Measurements from ENCODE around the gene CACNA2D3. TPM values are rescaled to one million over a fixed set of nuclear protein-coding genes. Genes with fewer than 3 reads are reported as not detected.

CACNA2D3 gene
- total and polyA plus RNA-seq, 2 donors from 2014 or later, result 5.7 to 11.2 TPM

DNA sequence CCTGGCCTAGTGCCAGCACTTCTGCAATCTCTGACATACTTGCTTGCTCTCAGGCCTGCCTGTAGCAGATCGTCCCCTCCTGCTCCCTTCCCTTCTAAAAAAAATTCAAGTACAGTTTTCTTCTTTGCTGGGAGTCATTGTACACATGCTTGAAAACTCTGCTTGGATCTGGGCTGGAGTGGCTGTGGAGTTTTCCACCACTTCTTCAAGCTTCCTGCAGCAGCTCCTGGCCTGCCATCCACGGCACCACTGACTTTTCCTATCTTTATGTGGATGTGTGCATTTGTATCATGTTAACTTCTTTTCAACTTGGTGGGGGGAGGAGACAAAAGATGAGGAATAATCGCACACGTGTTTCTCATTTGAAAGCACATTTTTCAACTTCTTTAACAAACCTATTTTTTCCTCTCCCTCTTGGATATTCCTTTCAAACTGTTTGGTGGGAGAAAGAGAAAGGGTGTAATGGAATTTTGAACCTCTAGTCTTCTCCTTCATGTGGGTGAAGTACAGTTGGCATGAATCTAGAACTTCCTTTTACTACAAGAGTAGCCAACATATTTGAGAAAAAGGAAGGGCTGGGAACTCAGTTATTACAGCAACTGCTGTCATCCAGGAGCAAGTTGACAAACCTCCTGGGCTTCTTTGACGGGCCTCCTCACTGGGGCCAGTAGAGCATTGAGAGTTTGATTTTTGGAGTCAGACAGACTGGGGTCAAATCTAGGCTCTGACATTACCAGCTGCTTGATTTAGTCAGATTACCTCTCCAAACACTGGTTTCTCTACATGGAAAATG is 866.7 kb downstream of the CACNA2D3 start:
- intact Hi-C loops (cut with DNase I), result no loop called here
- H3K9ac ChIP-seq (ENCODE audit: low read length in 3 of 3), result no peak overlapping the region
- H3K36me3 ChIP-seq (ENCODE audit: control insufficient read depth in 2 of 3, insufficient read depth in 3 of 3, low read length in 3 of 3), result no peaks in the 10 kb centered on the region
- no peak overlapping the region for H3K4me3 ChIP-seq (ENCODE audit: low read length in 3 of 3)
- no peaks in the 10 kb centered on the region for H3K9me3 ChIP-seq (ENCODE audit: control insufficient read depth in 2 of 3, insufficient read depth in 1 of 3, low read length in 3 of 3)
- no peak overlapping the region for H3K27ac ChIP-seq (ENCODE audit: low read depth in 2 of 2, low read length in 2 of 2)
- DNase-seq (peak in 2 of 5 donors; percentile 34 to 80), FAIRE-seq (no peak)
- TF ChIP-seq CTCF (IDR thresholded peaks at IDR 0.05; ENCODE audit: borderline replicate concordance, extremely low read depth, insufficient read depth), result no peak
- H3K4me1 ChIP-seq (ENCODE audit: control insufficient read depth in 2 of 3, insufficient read depth in 2 of 3, low read depth in 1 of 3, low read length in 3 of 3), result no peaks in the 10 kb centered on the region
- H3K27me3 ChIP-seq (ENCODE audit: control insufficient read depth, insufficient read depth, low read length), result no peaks in the 10 kb centered on the region

DNA sequence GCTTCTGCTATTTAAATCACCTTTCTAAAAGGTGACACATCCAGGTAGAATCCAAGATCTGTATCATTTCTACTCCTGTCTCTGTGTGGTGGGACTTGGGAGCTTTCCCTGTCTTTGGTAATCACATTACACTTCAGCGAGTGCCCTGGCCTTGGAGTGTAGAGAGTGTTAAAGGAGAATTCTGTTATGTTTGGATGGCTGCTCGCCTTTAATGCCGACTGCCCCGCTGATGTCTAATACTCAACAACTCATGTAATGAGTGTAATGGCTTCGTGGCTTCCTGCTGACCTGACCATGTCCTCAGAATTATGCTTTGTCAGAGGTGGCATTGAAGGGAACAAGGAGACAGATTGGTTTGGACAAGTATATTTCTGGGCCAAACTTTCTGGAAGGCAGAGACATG is 871.8 kb downstream of the CACNA2D3 start:
- Histone ChIP-seq H3K9ac (ENCODE audit: low read length in 3 of 3) (no peak overlapping the region), H3K36me3 (ENCODE audit: control insufficient read depth in 2 of 3, insufficient read depth in 3 of 3, low read length in 3 of 3) (no peaks in the 10 kb centered on the region)
- FAIRE-seq, result no peak

DNA sequence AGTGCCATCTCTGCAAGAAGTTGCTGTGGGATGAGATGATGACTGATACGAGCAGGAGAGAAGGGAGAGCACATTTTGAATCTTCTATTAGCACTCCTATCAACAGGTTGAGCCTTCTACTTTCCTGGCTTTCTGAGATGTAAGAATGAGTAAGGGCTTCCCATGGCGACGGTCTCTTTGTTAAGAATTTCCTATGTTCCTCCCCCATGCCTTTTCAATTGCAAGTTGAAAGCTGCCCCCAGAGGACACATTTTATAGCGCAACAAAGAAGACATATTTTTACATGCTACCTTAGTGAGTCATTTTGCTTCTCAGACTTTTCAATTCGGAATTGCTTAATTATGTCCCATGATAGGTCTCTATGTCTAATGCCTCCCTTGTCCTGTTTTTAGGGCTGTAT is 876.8 kb downstream of the CACNA2D3 start:
- TF ChIP-seq CTCF (IDR thresholded peaks at IDR 0.05; ENCODE audit: borderline replicate concordance, extremely low read depth, insufficient read depth), result no peak
- no peaks in the 10 kb centered on the region for H3K36me3 ChIP-seq (ENCODE audit: control insufficient read depth in 2 of 3, insufficient read depth in 3 of 3, low read length in 3 of 3)
- peak in 2 of 5 donors; percentile 39 to 62 for DNase-seq
- H3K4me3 ChIP-seq (ENCODE audit: low read length in 3 of 3), result no peak overlapping the region
- intact Hi-C loops (cut with DNase I), result no loop called here
- no peaks in the 10 kb centered on the region for H3K9me3 ChIP-seq (ENCODE audit: control insufficient read depth in 2 of 3, insufficient read depth in 1 of 3, low read length in 3 of 3)
- H3K27me3 ChIP-seq (ENCODE audit: control insufficient read depth, insufficient read depth, low read length), result no peaks in the 10 kb centered on the region
- H3K9ac ChIP-seq (ENCODE audit: low read length in 3 of 3), result no peak overlapping the region
- FAIRE-seq, result no peak
- H3K4me1 ChIP-seq (ENCODE audit: control insufficient read depth in 2 of 3, insufficient read depth in 2 of 3, low read depth in 1 of 3, low read length in 3 of 3), result no peaks in the 10 kb centered on the region
- H3K27ac ChIP-seq (ENCODE audit: low read depth in 2 of 2, low read length in 2 of 2), result no peak overlapping the region

More for the DNA sequence above, 871.8 kb downstream of the CACNA2D3 start:
- Histone ChIP-seq H3K27ac (ENCODE audit: low read depth in 2 of 2, low read length in 2 of 2) (no peak overlapping the region), H3K27me3 (ENCODE audit: control insufficient read depth, insufficient read depth, low read length) (no peaks in the 10 kb centered on the region), H3K9me3 (ENCODE audit: control insufficient read depth in 2 of 3, insufficient read depth in 1 of 3, low read length in 3 of 3) (no peaks in the 10 kb centered on the region), H3K4me1 (ENCODE audit: control insufficient read depth in 2 of 3, insufficient read depth in 2 of 3, low read depth in 1 of 3, low read length in 3 of 3) (no peaks in the 10 kb centered on the region), H3K4me3 (ENCODE audit: low read length in 3 of 3) (no peak overlapping the region)
- TF ChIP-seq CTCF (IDR thresholded peaks at IDR 0.05; ENCODE audit: borderline replicate concordance, extremely low read depth, insufficient read depth), result no peak
- DNase-seq, result no peak
- intact Hi-C loops (cut with DNase I), result no loop called here

Measured in kidney (tissue), 14 donors.